ENCODE results near the gene SYDE2. TPM values are rescaled to one million over a fixed set of nuclear protein-coding genes. Genes with fewer than 3 reads are reported as not detected.

The SYDE2 gene
- total and polyA plus RNA-seq, 9 of the 15 experiments (the other 6 are each of a cell fraction or from before 2014, with no cell fraction given) = 0.39 to 8.7 (median 4.5) TPM

DNA sequence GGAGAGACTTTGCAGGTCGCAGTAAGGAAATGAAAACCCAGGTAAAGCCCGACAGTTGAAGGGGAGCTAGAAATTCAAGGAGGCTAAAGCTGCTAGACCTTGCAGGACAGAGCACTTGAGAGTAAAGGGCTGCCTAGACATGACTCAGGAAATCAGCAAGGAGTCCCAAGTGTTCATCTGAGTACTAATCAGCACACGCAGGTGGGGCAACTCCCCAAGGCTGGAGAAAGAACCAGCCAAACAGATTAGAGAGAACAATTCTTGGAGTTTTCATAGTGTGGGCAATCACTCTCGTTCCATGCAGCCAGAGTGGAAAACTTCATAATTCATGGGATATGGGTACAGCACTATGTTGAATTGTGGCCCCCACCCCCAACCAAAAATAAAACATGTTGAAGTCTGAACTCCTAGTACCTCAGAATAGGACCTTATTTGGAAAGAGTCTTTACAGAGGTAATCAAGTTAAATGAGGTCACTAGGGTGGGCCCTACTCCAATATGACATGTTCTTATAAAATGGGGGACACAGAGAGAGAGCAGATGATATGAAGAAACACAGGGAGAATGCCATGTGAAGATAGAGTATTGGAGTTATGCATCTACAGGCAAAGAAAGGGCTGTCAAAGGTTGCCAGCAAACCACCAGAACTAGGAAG, 28.0 kb downstream of the SYDE2 start (continued):
- TF ChIP-seq, protein P1, sequence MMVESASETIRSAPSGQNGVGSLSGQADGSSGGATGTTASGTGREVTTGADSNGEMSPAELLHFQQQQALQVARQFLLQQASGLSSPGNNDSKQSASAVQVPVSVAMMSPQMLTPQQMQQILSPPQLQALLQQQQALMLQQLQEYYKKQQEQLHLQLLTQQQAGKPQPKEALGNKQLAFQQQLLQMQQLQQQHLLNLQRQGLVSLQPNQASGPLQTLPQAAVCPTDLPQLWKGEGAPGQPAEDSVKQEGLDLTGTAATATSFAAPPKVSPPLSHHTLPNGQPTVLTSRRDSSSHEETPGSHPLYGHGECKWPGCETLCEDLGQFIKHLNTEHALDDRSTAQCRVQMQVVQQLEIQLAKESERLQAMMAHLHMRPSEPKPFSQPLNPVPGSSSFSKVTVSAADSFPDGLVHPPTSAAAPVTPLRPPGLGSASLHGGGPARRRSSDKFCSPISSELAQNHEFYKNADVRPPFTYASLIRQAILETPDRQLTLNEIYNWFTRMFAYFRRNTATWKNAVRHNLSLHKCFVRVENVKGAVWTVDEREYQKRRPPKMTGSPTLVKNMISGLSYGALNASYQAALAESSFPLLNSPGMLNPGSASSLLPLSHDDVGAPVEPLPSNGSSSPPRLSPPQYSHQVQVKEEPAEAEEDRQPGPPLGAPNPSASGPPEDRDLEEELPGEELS (CRISPR knock-in tag; IDR thresholded peaks at IDR 0.05; ENCODE audit: borderline replicate concordance) = no peak
- TF ChIP-seq, protein P2, sequence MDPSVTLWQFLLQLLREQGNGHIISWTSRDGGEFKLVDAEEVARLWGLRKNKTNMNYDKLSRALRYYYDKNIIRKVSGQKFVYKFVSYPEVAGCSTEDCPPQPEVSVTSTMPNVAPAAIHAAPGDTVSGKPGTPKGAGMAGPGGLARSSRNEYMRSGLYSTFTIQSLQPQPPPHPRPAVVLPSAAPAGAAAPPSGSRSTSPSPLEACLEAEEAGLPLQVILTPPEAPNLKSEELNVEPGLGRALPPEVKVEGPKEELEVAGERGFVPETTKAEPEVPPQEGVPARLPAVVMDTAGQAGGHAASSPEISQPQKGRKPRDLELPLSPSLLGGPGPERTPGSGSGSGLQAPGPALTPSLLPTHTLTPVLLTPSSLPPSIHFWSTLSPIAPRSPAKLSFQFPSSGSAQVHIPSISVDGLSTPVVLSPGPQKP (CRISPR knock-in tag; IDR thresholded peaks at IDR 0.05) = no peak
- TF ChIP-seq CEBPB (tag; IDR thresholded peaks at IDR 0.05) (no peak), POLR2G (IDR thresholded peaks at IDR 0.05; ENCODE audit: low read depth, low read length) (no peak), STAT5A (IDR thresholded peaks at IDR 0.05; ENCODE audit: borderline replicate concordance, low read length) (peak; percentile 49; the same call in 1 of the 2 replicates), JUND (IDR thresholded peaks at IDR 0.05; ENCODE audit: borderline replicate concordance, low read depth, low read length) (peak; percentile 46; the same call in 1 of the 2 replicates), JUND (tag; IDR thresholded peaks at IDR 0.05; ENCODE audit: borderline replicate concordance, low read depth, low read length) (peak; percentile 24; the same call in 1 of the 3 replicates), TAL1 (IDR thresholded peaks at IDR 0.05) (peak; percentile 74), ZNF324 (CRISPR knock-in tag; IDR thresholded peaks at IDR 0.05) (no peak), SNIP1 (IDR thresholded peaks at IDR 0.05; ENCODE audit: low read depth) (0 out of 2 replicates have a peak, but pooled peaks have one; percentile 34), XRCC5 (IDR thresholded peaks at IDR 0.05; ENCODE audit: low read depth, low read length) (no peak), GATAD2A (IDR thresholded peaks at IDR 0.05) (no peak), PRPF4 (IDR thresholded peaks at IDR 0.05; ENCODE audit: insufficient read depth, low read depth, low read length, poor library complexity, severe bottlenecking) (no peak), ZNF717 (CRISPR knock-in tag; IDR thresholded peaks at IDR 0.05) (no peak)
- TF ChIP-seq, protein P3, sequence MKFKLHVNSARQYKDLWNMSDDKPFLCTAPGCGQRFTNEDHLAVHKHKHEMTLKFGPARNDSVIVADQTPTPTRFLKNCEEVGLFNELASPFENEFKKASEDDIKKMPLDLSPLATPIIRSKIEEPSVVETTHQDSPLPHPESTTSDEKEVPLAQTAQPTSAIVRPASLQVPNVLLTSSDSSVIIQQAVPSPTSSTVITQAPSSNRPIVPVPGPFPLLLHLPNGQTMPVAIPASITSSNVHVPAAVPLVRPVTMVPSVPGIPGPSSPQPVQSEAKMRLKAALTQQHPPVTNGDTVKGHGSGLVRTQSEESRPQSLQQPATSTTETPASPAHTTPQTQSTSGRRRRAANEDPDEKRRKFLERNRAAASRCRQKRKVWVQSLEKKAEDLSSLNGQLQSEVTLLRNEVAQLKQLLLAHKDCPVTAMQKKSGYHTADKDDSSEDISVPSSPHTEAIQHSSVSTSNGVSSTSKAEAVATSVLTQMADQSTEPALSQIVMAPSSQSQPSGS (CRISPR knock-in tag; IDR thresholded peaks at IDR 0.05) = no peak
- TF ChIP-seq, protein P4, sequence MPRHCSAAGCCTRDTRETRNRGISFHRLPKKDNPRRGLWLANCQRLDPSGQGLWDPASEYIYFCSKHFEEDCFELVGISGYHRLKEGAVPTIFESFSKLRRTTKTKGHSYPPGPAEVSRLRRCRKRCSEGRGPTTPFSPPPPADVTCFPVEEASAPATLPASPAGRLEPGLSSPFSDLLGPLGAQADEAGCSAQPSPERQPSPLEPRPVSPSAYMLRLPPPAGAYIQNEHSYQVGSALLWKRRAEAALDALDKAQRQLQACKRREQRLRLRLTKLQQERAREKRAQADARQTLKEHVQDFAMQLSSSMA (CRISPR knock-in tag; IDR thresholded peaks at IDR 0.05) = no peak
